Lower leg skin (tissue), 4 donors: ENCODE measurements around the gene PBX1. TPM values are rescaled to one million over a fixed set of nuclear protein-coding genes. Genes with fewer than 3 reads are reported as not detected.

Experiments
- DNase-seq, 2 donors: peaks; one replicate each; pipeline ENCODE4 v3.0.0-alpha.2; 2019; ENCODE audit warnings: low spot score in 2 of 2
- H3K4me3 ChIP-seq: fragments of 200-600 bp; sonication (generic); 2 replicates; pipeline ENCODE4 v1.5.1; 2017; ENCODE audit warnings: mild to moderate bottlenecking, low read depth; ENCODE audit not compliant: poor library complexity, severe bottlenecking
- POLR2A ChIP-seq, 2 donors: fragments of 450-650 bp; IDR thresholded peaks; one replicate each; pipeline ENCODE4 v1.6.1; 2016 to 2017; ENCODE audit warnings: antibody characterized with exemption in 2 of 2, mild to moderate bottlenecking in 1 of 2, moderate library complexity in 1 of 2
- WGBS, 2 donors: methylation state at CpG; one replicate each; pipeline ENCODE4 v1.1.5; 2018; 5-methylcytosine and 5-hydroxymethylcytosine counted together
- intact Hi-C: fragments of 100-400 bp; cut with DNase I; formaldehyde crosslinking; loops from one replicate; pipeline ENCODE4 v1.15.0; 2023; ENCODE audit warnings: low total_unique reads
- total RNA-seq, 4 donors: library from RNA; depleted of rRNA; stranded (reverse); fragments of >200 nt; gene quantifications; one replicate each; pipeline ENCODE4 v1.1.0, GENCODE V29; 2016
- TF ChIP-seq, protein P1 (sequence below), 3 donors: fragments of 450-650 bp; IDR thresholded peaks; one replicate each; pipeline ENCODE4 v1.5.1; 2016; ENCODE audit warnings: antibody characterized with exemption in 3 of 3, mild to moderate bottlenecking in 3 of 3, moderate library complexity in 2 of 3

PBX1 gene
- total RNA-seq, 4 donors from 2014 or later, result 10.0 to 24.1 (median 15.4) TPM

DNA sequence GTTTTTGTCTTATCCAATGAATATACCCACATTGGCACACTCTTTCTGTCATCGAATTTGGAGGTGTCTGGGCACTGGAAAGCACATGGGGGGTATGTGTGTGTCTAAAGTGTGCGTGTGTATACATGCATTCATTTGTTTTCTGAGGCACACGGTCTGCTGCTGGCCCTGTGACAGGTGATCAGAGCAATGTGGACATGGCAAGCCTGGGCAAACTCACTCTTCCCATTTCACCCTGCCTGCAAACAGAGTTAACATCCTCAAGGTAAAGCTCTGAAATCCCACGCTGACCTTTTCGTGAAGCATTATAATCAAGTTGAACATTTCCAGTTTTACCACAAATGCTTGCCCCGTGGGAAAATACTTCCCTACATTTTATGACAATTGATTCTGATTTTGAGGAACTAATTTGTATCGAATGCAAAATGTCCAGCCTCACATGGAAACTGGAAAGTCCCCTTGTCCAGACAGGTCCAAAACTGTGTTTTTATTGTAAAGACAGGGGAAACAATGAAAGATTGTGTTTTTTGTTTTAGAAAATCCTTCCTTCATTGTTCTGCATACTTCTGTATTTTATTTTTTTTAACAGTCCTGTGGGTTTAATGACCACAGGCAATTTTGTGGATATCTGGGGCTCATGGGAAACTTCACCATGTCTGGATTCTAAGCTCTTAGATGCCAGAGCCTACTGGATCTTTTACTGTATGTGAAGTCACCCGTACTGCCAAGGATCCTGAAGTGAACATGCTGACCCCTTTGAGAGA is 160.9 kb downstream of the PBX1 start:
- 52 to 56% methylated on average over 8 of the region's 8 CpGs for WGBS, 2 donors
- no peak for TF ChIP-seq POLR2A (IDR thresholded peaks at IDR 0.05)
- TF ChIP-seq, protein P1, sequence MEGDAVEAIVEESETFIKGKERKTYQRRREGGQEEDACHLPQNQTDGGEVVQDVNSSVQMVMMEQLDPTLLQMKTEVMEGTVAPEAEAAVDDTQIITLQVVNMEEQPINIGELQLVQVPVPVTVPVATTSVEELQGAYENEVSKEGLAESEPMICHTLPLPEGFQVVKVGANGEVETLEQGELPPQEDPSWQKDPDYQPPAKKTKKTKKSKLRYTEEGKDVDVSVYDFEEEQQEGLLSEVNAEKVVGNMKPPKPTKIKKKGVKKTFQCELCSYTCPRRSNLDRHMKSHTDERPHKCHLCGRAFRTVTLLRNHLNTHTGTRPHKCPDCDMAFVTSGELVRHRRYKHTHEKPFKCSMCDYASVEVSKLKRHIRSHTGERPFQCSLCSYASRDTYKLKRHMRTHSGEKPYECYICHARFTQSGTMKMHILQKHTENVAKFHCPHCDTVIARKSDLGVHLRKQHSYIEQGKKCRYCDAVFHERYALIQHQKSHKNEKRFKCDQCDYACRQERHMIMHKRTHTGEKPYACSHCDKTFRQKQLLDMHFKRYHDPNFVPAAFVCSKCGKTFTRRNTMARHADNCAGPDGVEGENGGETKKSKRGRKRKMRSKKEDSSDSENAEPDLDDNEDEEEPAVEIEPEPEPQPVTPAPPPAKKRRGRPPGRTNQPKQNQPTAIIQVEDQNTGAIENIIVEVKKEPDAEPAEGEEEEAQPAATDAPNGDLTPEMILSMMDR (IDR thresholded peaks at IDR 0.05), result no peak
- DNase-seq, result no peak
- H3K4me3 ChIP-seq, result no peak overlapping the region
- intact Hi-C loops, result no loop called here

DNA sequence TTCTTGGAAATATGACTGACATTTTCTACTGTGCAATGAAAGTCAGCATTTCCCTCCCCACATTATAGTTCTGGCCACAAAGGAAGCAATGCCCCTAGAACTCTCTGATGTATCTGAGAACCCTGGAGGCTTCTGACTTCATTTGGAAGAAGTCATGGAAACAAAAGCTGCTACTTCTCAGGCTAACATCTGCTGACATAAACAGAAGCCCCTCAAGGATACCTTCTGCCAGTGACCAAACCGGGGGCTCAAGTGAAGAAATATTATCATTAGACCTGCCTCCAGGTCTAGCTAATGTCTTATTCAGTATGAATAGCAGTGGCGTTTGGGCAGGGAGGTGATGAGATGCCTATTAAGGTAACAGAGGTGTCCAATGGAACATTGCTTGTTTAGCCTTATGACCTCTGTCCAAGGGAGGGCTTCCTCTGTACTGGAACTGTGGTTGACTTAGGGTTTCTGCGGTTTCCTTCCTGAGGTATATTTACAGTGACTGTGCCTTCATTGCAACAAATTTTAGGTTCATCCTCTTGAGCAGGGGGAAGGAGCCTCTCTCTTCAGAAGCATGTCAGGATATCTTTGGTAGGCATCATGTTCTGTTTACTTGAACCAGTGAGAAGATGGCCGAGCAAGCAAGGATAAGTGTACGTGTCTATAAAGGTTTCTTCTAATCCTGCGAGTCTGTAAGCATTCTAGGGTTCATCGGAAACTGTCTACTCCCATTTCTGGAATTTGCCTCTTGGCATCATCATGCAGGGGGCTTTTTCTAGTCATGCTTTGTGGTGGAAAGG is 161.7 kb downstream of the PBX1 start:
- no peak for TF ChIP-seq POLR2A (IDR thresholded peaks at IDR 0.05)
- TF ChIP-seq, protein P1 (IDR thresholded peaks at IDR 0.05), result no peak
- 66 to 73% methylated on average over 7 of the region's 7 CpGs for WGBS, 2 donors
- H3K4me3 ChIP-seq, result no peak overlapping the region
- no peak for DNase-seq
- intact Hi-C loops, result no loop called here

DNA sequence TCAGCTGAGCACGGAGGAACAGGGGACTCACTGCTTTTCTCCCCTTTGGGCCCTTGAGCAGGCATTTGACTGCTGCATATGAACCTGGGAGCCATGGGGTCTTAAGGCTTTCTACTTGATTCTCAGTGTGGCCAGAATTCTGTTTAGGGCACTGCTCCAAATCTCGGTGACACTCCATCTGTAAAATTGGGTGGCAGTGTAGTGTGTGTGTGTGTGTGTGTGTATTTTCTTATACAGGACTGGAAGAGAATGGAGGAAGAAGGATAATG is 162.2 kb downstream of the PBX1 start:
- DNase-seq, result no peak
- no peak overlapping the region for H3K4me3 ChIP-seq
- TF ChIP-seq, protein P1 (IDR thresholded peaks at IDR 0.05), result no peak
- no peak for TF ChIP-seq POLR2A (IDR thresholded peaks at IDR 0.05)
- intact Hi-C loops, result no loop called here
- 28 to 31% methylated on average over 2 of the region's 2 CpGs for WGBS, 2 donors

DNA sequence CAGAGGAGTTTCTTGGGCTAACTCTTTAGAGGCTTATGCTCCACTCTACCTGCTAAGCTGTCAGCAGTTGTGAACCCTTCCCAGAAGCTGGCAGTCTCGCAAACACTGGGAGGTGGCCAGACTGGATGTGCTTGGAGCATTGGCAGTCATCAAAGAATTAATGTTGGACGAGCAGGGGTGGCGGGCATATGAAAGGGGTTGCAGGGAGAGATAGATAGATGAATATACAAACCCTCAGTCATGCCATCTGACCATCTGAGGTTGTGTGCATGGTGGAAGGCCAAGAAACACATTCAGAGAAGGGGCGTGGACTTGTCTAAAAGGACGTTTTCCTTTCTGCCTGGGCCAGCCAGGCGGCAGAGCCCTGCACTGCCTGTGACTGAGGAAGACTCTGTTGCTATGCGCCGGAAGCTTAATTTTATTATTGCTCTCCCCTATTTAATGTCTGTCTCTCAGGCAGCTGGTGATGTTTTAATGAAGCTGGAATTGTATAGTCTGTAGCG is 164.4 kb downstream of the PBX1 start:
- intact Hi-C loops, result no loop called here
- H3K4me3 ChIP-seq, result no peak overlapping the region
- 31 to 50% methylated on average over 9 of the region's 9 CpGs for WGBS, 2 donors
- DNase-seq, result no peak
- TF ChIP-seq, protein P1 (IDR thresholded peaks at IDR 0.05), result no peak

DNA sequence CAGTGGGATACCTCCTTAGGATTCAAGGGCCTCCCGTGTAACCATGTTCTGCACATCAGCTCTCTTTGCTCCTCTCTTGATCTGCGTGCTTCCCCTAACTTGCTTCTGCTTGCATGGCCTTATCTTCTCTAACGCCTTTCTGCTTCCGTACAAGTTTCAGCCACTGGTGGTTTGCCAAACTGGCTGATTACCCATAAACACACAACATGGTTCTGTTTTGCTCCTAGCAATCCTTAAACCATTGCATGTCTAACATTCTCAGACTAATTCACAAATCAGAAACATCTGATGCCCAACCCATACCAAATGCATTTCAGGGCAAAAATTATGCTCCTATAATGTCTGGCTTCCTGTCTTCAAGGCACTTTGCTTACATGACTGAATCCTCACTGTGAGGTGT is 166.4 kb downstream of the PBX1 start:
- 16 to 33% methylated on average over 4 of the region's 4 CpGs for WGBS, 2 donors
- TF ChIP-seq, protein P1 (IDR thresholded peaks at IDR 0.05), result no peak
- TF ChIP-seq POLR2A (IDR thresholded peaks at IDR 0.05), result no peak
- no peak overlapping the region for H3K4me3 ChIP-seq
- DNase-seq, result peak in 1 of 2 donors; percentile 36
- intact Hi-C loops, result no loop called here
